HepG2 (cell line): Measurements from ENCODE around the gene VPS13D. TPM values are rescaled to one million over a fixed set of nuclear protein-coding genes. Genes with fewer than 3 reads are reported as not detected.

ENCODE experiments used
- CEBPB ChIP-seq: IDR thresholded peaks from 2 replicates; pipeline ENCODE4 v1.6.1; 2011; ENCODE audit warnings: low read depth, low read length, improper control_type of control experiment, borderline replicate concordance
- CREBL2 ChIP-seq: sonication (generic); formaldehyde crosslinking; IDR thresholded peaks from 2 replicates; pipeline ENCODE4 v1.8.1; 2023; ENCODE audit warnings: missing genetic modification reagents, mild to moderate bottlenecking, borderline replicate concordance
- GATAD1 ChIP-seq: IDR thresholded peaks from 2 replicates; pipeline ENCODE4 v1.6.1; 2016; ENCODE audit warnings: missing genetic modification reagents, missing compliant biosample characterization
- MTA3 ChIP-seq: sonication (generic); formaldehyde crosslinking; IDR thresholded peaks from 2 replicates; pipeline ENCODE4 v1.4.0; 2020; ENCODE audit warnings: missing genetic modification reagents
- PPARG ChIP-seq: conservative IDR thresholded peaks from 2 replicates; pipeline ENCODE4 v1.6.1; 2016; ENCODE audit warnings: missing biosample characterization, missing genetic modification reagents
- PRDM15 ChIP-seq: sonication (generic); formaldehyde crosslinking; IDR thresholded peaks from 2 replicates; pipeline ENCODE4 v1.4.0; 2020; ENCODE audit warnings: missing genetic modification reagents
- PRMT3 ChIP-seq: sonication (generic); formaldehyde crosslinking; IDR thresholded peaks from 2 replicates; pipeline ENCODE4 v1.8.1; 2022; ENCODE audit warnings: low read depth, mild to moderate bottlenecking, moderate library complexity, missing genetic modification reagents, borderline replicate concordance
- SOX5 ChIP-seq: IDR thresholded peaks from 2 replicates; pipeline ENCODE4 v1.6.1; 2016; ENCODE audit warnings: borderline replicate concordance
- TFDP1 ChIP-seq: IDR thresholded peaks from 2 replicates; pipeline ENCODE4 v1.6.1; 2016; ENCODE audit warnings: missing compliant biosample characterization, missing genetic modification reagents, borderline replicate concordance
- ZFX ChIP-seq: sonication (generic); formaldehyde crosslinking; IDR thresholded peaks from 2 replicates; pipeline ENCODE4 v1.4.0; 2020; ENCODE audit warnings: mild to moderate bottlenecking, low read depth, missing genetic modification reagents, moderate library complexity
- ZIK1 ChIP-seq: sonication (generic); formaldehyde crosslinking; IDR thresholded peaks from 2 replicates; pipeline ENCODE4 v1.5.0; 2020; ENCODE audit warnings: mild to moderate bottlenecking, low read depth, missing genetic modification reagents, borderline replicate concordance
- ZNF24 ChIP-seq: fragments of 450-650 bp; IDR thresholded peaks from 2 replicates; pipeline ENCODE4 v1.6.1; 2017; ENCODE audit warnings: antibody characterized with exemption, mild to moderate bottlenecking
- ZNF891 ChIP-seq: sonication (generic); formaldehyde crosslinking; IDR thresholded peaks from 2 replicates; pipeline ENCODE4 v1.5.0; 2020; ENCODE audit warnings: mild to moderate bottlenecking, missing genetic modification reagents
- ZSCAN20 ChIP-seq: sonication (generic); formaldehyde crosslinking; IDR thresholded peaks from 2 replicates; pipeline ENCODE4 v1.4.0; 2020; ENCODE audit warnings: missing genetic modification reagents, mild to moderate bottlenecking, borderline replicate concordance
- polyA plus RNA-seq, 8 experiments: library from polyadenylated mRNA; depleted of rRNA in 3 of 8; stranded (reverse) in 7 of 8; unstranded in 1 of 8; fragments of >200 nt; fragmentation: Illumina TruSeq in 4 of 8; extraction: Trizol in 4 of 8; gene quantifications; 2 replicates each; pipeline versions ENCODE4 v1.2.1 to v1.2.3, GENCODE V29; 2011 to 2016; ENCODE audit warnings: low read depth in 4 of 8, missing spikeins in 1 of 8, mixed read lengths in 1 of 8; ENCODE audit not compliant: insufficient read depth in 1 of 8
- total RNA-seq, 5 experiments: library from RNA; depleted of rRNA; stranded (reverse); fragments of >200 nt; fragmentation: Illumina TruSeq; extraction: Trizol; gene quantifications; 2 replicates each; pipeline ENCODE4 v1.2.3, GENCODE V29; 2016; ENCODE audit warnings: low read depth in 1 of 5
- TF ChIP-seq, protein P1 (sequence below): sonication (generic); formaldehyde crosslinking; IDR thresholded peaks from 2 replicates; pipeline ENCODE4 v1.5.1; 2020; ENCODE audit warnings: mild to moderate bottlenecking, missing genetic modification reagents, borderline replicate concordance
- TF ChIP-seq, protein P2 (sequence below): sonication (generic); formaldehyde crosslinking; IDR thresholded peaks from 2 replicates; pipeline ENCODE4 v1.8.1; 2023; ENCODE audit warnings: missing genetic modification reagents, inconsistent platforms, borderline replicate concordance

Gene VPS13D
- total and polyA plus RNA-seq, 2 of the 13 experiments (the other 11 are each of a cell fraction or from before 2014, with no cell fraction given) = 8.6 to 13.9 TPM

DNA sequence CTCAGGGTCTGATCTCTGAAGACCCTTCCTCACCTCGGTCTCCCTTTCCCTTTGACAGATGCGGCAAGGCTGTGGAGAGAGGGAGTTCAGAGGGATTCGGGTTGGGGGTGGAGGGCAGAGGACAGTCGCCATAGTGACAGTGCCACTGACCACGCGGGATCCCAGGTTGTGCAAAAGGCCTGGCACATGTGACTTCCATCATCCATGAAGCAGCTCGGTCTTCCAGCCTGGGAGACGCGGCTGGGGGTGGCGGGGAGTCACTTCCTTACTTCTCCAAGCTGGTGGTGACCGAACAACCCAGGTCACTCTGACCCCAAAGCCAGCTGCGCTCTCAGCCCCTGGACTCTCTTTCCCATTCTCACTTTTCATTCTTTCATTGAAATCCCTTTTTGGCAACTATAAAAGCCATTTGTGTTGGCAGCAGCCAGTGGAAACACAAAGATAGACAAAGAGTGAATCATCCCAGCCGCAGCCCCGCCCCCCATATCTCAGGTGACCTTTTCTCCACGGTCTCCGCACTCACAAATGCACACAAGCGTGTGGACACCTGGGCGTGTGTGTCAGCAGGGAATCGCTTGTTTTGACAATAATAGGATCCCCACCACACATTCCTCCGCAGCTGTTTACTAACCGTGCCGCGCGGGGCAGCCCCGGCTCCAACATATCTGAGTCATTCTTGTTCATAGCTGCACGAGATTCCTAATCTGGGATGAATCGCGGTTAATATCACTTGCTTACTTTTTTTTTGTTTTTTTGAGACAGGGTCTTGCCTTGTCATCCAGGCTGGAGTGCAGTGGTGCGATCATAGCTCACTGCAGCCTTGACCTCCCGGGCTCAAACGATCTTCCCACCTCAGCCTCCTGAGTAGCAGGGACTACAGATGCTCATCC is 319.9 kb downstream of the VPS13D start (continued):
- TF ChIP-seq MTA3 (CRISPR knock-in tag) = no peak
- TF ChIP-seq TFDP1 = no peak
- TF ChIP-seq PRMT3 = no peak
- no peak for TF ChIP-seq ZSCAN20 (CRISPR knock-in tag)
- TF ChIP-seq, protein P1, sequence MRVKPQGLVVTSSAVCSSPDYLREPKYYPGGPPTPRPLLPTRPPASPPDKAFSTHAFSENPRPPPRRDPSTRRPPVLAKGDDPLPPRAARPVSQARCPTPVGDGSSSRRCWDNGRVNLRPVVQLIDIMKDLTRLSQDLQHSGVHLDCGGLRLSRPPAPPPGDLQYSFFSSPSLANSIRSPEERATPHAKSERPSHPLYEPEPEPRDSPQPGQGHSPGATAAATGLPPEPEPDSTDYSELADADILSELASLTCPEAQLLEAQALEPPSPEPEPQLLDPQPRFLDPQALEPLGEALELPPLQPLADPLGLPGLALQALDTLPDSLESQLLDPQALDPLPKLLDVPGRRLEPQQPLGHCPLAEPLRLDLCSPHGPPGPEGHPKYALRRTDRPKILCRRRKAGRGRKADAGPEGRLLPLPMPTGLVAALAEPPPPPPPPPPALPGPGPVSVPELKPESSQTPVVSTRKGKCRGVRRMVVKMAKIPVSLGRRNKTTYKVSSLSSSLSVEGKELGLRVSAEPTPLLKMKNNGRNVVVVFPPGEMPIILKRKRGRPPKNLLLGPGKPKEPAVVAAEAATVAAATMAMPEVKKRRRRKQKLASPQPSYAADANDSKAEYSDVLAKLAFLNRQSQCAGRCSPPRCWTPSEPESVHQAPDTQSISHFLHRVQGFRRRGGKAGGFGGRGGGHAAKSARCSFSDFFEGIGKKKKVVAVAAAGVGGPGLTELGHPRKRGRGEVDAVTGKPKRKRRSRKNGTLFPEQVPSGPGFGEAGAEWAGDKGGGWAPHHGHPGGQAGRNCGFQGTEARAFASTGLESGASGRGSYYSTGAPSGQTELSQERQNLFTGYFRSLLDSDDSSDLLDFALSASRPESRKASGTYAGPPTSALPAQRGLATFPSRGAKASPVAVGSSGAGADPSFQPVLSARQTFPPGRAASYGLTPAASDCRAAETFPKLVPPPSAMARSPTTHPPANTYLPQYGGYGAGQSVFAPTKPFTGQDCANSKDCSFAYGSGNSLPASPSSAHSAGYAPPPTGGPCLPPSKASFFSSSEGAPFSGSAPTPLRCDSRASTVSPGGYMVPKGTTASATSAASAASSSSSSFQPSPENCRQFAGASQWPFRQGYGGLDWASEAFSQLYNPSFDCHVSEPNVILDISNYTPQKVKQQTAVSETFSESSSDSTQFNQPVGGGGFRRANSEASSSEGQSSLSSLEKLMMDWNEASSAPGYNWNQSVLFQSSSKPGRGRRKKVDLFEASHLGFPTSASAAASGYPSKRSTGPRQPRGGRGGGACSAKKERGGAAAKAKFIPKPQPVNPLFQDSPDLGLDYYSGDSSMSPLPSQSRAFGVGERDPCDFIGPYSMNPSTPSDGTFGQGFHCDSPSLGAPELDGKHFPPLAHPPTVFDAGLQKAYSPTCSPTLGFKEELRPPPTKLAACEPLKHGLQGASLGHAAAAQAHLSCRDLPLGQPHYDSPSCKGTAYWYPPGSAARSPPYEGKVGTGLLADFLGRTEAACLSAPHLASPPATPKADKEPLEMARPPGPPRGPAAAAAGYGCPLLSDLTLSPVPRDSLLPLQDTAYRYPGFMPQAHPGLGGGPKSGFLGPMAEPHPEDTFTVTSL (CRISPR knock-in tag) = no peak; the same call in 1 of the 2 replicates
- no peak for TF ChIP-seq ZFX (CRISPR knock-in tag)
- TF ChIP-seq PRDM15 (CRISPR knock-in tag) = no peak
- no peak for TF ChIP-seq PPARG
- no peak for TF ChIP-seq CREBL2 (CRISPR knock-in tag)
- no peak for TF ChIP-seq ZNF24
- TF ChIP-seq GATAD1 (CRISPR knock-in tag) = no peak
- 0 out of 2 replicates have a peak, but pooled peaks have one; percentile 8 for TF ChIP-seq ZNF891 (CRISPR knock-in tag)
- no peak for TF ChIP-seq CEBPB
- TF ChIP-seq SOX5 (CRISPR knock-in tag) = peak; percentile 94
- no peak for TF ChIP-seq ZIK1 (CRISPR knock-in tag)
- TF ChIP-seq, protein P2, sequence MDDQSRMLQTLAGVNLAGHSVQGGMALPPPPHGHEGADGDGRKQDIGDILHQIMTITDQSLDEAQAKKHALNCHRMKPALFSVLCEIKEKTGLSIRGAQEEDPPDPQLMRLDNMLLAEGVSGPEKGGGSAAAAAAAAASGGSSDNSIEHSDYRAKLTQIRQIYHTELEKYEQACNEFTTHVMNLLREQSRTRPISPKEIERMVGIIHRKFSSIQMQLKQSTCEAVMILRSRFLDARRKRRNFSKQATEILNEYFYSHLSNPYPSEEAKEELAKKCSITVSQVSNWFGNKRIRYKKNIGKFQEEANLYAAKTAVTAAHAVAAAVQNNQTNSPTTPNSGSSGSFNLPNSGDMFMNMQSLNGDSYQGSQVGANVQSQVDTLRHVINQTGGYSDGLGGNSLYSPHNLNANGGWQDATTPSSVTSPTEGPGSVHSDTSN (CRISPR knock-in tag) = no peak
